ENCODE measurements around the gene MBOAT7. TPM values are rescaled to one million over a fixed set of nuclear protein-coding genes. Genes with fewer than 3 reads are reported as not detected.

Gene MBOAT7
- total and polyA plus RNA-seq, 11 donors = 9.8 to 37.3 (median 19.6) TPM

DNA sequence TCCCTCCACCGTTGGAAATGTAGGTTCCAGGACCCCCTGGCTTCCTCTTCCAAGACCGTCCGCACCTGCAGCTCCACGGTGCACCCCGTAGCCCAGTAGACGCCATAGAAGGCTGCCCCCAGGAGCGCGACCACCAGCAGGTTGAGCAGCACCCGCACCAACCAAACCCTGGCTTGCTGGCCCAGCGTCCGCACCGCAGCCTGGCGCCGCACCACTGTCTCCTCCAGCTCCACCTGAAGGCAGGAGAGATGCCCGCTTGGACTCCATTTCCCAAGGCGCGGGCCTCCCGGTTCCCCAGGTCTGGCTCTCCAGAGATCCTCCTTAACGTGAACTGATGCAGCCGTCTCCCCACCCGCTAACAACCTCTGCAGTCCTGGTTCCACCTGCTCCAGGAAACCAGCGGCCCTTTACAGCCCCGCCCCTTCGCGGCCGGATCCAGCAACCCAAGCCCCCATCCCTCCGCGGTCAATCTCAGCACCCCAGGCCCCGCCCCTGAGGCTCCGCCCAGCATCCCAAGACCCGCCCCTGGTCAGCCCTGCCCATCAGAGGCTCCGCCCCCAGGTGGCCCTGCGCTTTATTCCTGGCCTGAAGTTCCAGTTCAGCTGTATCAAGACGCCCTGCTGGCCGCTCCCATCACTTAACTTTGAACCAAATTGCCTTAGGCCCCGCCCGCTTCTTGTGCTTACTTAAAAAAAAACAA is 24.9 kb downstream of the MBOAT7 start:
- H3K27me3 ChIP-seq = peaks cover 0 to 16% (median 2%) of the 10 kb centered on the region in 9 donors
- peak in 2 of 4 donors; percentile 12 to 16 for ATAC-seq
- intact Hi-C loops (cut with DNase I) = loop anchor here in 1 of 10 donors (5.0 kb wide), 1 partner anchor 38 kb away; the partner anchor contains the start of gene RPS9
- DNase-seq = peak in 4 of 5 donors; percentile 55 to 91 (median 84)
- H3K4me1 ChIP-seq = peaks cover 0 to 52% (median 25%) of the 10 kb centered on the region in 12 donors
- no peaks in the 10 kb centered on the region for H3K36me3 ChIP-seq
- H3K9me3 ChIP-seq = no peaks in the 10 kb centered on the region
- TF ChIP-seq, protein P1, sequence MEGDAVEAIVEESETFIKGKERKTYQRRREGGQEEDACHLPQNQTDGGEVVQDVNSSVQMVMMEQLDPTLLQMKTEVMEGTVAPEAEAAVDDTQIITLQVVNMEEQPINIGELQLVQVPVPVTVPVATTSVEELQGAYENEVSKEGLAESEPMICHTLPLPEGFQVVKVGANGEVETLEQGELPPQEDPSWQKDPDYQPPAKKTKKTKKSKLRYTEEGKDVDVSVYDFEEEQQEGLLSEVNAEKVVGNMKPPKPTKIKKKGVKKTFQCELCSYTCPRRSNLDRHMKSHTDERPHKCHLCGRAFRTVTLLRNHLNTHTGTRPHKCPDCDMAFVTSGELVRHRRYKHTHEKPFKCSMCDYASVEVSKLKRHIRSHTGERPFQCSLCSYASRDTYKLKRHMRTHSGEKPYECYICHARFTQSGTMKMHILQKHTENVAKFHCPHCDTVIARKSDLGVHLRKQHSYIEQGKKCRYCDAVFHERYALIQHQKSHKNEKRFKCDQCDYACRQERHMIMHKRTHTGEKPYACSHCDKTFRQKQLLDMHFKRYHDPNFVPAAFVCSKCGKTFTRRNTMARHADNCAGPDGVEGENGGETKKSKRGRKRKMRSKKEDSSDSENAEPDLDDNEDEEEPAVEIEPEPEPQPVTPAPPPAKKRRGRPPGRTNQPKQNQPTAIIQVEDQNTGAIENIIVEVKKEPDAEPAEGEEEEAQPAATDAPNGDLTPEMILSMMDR (IDR thresholded peaks at IDR 0.05) = no peak
- peak in 1 of 2 donors; percentile 35 for TF ChIP-seq POLR2A (IDR thresholded peaks at IDR 0.05)
- WGBS, 4 donors = 8 to 13% (median 11%) methylated on average over 27 to 37 of the region's 37 CpGs
- no peak overlapping the region for H3K27ac ChIP-seq
- peak overlapping the region in 5 of 12 donors; percentile 21 to 56 (median 30) for H3K4me3 ChIP-seq

DNA sequence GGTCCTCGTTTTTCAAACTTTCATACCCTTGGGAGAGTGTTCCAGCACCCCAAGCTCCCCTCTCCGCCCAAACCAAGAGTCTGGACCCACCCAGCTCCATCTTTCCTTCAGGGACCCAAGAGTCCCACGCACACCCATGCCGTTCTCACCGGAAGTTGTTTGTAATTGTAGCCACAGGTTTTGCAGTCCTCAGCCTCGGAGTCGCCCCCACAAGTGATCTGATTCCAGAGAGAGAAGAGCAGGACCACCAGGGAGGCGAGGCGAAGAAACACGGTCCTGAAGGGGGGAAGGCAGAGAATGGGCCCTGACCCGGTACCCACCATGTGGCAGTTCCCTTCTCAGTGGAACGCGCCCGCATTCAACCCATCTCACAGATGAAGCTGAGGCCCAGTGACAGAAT is 26.5 kb downstream of the MBOAT7 start:
- no peak for DNase-seq
- TF ChIP-seq, protein P1 (IDR thresholded peaks at IDR 0.05) = no peak
- no peak for TF ChIP-seq POLR2A (IDR thresholded peaks at IDR 0.05)
- Histone ChIP-seq H3K4me1 (peaks cover 4 to 57% (median 36%) of the 10 kb centered on the region in 12 donors), H3K36me3 (peaks cover 0 to 6% (median 3%) of the 10 kb centered on the region in 9 donors), H3K4me3 (peak overlapping the region in 9 of 12 donors; percentile 44 to 58 (median 50)), H3K27ac (peak overlapping the region in 4 of 12 donors; percentile 30 to 76 (median 44)), H3K9me3 (no peaks in the 10 kb centered on the region), H3K27me3 (peaks cover 0 to 16% (median 2%) of the 10 kb centered on the region in 9 donors)
- 68 to 81% (median 76%) methylated on average over 14 of the region's 14 CpGs for WGBS, 4 donors
- no peak for ATAC-seq
- intact Hi-C loops (cut with DNase I) = no loop called here

DNA sequence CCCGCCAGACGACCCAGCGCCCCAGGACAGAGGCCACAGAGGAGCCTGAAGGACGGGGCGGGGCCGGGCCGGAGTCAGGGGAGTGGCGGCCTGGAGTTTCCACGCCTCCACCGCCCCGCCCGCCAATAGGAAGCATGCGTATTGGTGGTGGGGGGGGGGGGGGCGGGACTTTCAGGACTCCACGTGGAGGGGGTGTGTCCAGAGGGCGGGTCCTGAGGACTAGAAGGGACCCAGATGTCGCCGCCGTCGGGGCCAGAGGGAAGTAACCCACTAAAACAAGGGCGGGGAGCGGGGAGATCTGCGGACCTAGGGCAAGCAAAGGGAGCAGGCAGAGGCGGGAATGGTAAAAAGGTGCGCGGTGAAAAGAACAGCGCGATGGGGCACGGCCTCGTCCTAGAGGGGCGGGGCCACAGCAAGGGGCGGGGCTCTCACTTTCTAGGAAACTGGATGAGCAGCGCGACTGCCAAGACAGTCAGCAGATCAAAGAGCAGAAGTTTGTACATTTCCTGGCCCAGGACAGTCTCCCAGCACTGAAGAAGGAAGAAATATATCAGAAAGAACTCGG is 27.1 kb downstream of the MBOAT7 start:
- 3 to 5% (median 3%) methylated on average over 26 to 35 of the region's 35 CpGs for WGBS, 4 donors
- peak in 3 of 4 donors; percentile 43 to 53 (median 49) for ATAC-seq

More for the DNA sequence above, 27.1 kb downstream of the MBOAT7 start:
- peaks cover 4 to 57% (median 36%) of the 10 kb centered on the region in 12 donors for H3K4me1 ChIP-seq
- H3K9me3 ChIP-seq = no peaks in the 10 kb centered on the region
- intact Hi-C loops (cut with DNase I) = no loop called here
- peak overlapping the region in 10 of 12 donors; percentile 27 to 58 (median 50) for H3K4me3 ChIP-seq
- peak overlapping the region in 5 of 12 donors; percentile 30 to 76 (median 34) for H3K27ac ChIP-seq
- H3K27me3 ChIP-seq = peaks cover 0 to 16% (median 2%) of the 10 kb centered on the region in 9 donors
- TF ChIP-seq, protein P1 (IDR thresholded peaks at IDR 0.05) = no peak
- TF ChIP-seq POLR2A (IDR thresholded peaks at IDR 0.05) = no peak
- DNase-seq = peak; percentile 82 to 93 (median 89)
- H3K36me3 ChIP-seq = peaks cover 0 to 11% (median 8%) of the 10 kb centered on the region in 9 donors
